Cardiac ventricle fibroblast (primary cell): Measurements from ENCODE around the gene SLFN13. TPM values are rescaled to one million over a fixed set of nuclear protein-coding genes. Genes with fewer than 3 reads are reported as not detected.

Experiments used
- total RNA-seq: library from RNA; depleted of rRNA; stranded (reverse); fragments of >200 nt; gene quantifications from 2 replicates; pipeline ENCODE4 v1.2.3, GENCODE V29; 2015

SLFN13 gene, protein sequence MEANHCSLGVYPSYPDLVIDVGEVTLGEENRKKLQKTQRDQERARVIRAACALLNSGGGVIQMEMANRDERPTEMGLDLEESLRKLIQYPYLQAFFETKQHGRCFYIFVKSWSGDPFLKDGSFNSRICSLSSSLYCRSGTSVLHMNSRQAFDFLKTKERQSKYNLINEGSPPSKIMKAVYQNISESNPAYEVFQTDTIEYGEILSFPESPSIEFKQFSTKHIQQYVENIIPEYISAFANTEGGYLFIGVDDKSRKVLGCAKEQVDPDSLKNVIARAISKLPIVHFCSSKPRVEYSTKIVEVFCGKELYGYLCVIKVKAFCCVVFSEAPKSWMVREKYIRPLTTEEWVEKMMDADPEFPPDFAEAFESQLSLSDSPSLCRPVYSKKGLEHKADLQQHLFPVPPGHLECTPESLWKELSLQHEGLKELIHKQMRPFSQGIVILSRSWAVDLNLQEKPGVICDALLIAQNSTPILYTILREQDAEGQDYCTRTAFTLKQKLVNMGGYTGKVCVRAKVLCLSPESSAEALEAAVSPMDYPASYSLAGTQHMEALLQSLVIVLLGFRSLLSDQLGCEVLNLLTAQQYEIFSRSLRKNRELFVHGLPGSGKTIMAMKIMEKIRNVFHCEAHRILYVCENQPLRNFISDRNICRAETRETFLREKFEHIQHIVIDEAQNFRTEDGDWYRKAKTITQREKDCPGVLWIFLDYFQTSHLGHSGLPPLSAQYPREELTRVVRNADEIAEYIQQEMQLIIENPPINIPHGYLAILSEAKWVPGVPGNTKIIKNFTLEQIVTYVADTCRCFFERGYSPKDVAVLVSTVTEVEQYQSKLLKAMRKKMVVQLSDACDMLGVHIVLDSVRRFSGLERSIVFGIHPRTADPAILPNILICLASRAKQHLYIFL
- total RNA-seq: 2.0 and 2.4 TPM in 2 replicates

DNA sequence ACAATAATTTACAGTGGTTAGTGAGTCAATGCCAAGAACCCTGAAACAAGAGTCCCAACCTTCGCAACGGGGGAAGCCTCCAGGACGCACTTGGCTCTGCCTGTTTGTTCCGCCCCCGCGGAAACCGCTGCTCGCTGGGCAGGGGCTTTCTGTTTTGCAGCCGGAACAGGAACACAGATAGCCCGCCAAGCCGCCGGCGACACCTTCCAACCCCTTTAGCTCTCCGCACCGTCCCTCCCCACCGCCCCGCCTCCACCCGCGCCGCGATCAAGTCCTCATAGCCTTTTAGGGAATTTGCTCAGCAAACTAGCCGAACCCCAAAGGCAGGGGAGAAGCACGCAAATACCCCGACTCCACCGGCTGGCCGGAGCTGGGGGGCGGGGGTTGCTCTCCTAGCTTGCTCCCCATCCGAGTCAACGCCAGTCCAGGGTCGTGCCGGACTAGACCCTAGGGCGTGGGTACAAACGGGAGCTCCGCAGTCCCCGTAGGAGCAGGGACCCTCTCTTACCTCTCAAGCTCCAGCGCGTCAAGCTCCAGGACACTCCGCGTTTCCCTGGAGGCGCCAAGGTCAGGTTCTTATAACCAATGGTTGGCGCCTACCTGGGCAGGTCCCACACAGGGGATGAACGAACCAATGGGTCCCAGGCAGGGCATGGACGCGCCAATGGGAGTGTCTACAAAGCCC is at the start of gene SLFN13:
Gene SLFN13 (minus strand): TSS at position 553 of the 685 bp plus-strand sequence. CDS start 3,086 bp downstream, outside the sequence.

DNA sequence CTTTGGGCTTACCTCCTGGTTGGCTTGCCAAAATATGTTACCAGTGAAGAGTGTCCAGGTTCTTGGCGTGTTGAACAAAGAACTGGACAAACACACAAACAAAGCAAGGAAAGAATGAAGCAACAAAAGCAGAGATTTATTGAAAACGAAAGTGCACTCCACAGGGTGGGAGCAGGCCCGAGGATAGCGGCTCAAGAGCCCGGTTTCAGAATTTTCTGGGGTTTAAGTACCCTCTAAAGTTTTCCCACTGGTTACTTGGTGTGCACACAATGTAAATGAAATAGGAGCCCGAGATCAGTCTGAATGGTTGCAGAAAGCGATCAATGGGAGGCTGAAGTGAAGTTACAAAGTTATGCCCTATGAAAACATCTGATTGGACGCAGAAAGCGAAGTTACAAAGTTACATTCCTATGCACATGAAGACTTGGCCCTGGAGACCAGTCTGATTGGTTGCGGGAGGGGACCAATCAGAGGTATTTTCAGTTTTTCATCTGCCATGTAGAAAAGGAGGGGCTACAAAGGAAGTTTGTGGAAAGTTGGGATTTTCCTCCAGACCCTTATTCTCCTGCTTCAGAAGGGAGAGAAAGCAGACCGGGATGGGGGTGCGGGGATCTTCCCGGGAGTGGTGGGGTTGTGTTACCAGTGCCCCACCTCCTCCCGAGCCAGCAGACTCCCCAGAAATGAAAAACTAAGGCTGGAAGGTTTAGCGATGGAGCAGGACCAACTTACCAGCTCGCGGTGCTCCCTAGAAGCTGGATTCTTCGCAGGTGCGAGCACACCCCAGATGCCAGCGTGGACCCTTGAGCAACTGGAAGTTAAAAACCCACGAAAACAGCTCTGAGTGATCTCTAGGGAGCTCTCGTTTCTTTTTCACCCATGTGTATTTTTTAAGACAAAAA is 16.1 kb downstream of the SLFN13 start, which contains the start of gene SLFN12:
Gene SLFN12 (minus strand): TSS at position 325 of the 899 bp plus-strand sequence. CDS start 9,472 bp downstream, outside the sequence.

Other genes with a start within 250 kb of the SLFN13 start
- gene SLFN5, start 205.7 kb downstream of the SLFN13 start, total RNA-seq: 17.5 and 19.2 TPM in 2 replicates
- 40.2 and 46.7 TPM in 2 replicates for gene SLFN11, start 75.1 kb downstream of the SLFN13 start, total RNA-seq
- 14.7 and 20.2 TPM in 2 replicates for gene SLFN12, start 16.3 kb downstream of the SLFN13 start, total RNA-seq
- gene SLFN12L, start 88.9 kb upstream of the SLFN13 start, total RNA-seq: 0.05 and 0.37 TPM in 2 replicates
- not detected in 2 replicates for gene SLFN14, start 112.1 kb upstream of the SLFN13 start, total RNA-seq
- gene PEX12, start 129.8 kb upstream of the SLFN13 start, total RNA-seq: 7.6 TPM in 2 replicates
- 80.6 and 81.1 TPM in 2 replicates for gene AP2B1, start 138.6 kb upstream of the SLFN13 start, total RNA-seq